CD4-positive, CD25-positive, alpha-beta regulatory T cell (primary cell): Measurements from ENCODE around the gene UGT1A1. TPM values are rescaled to one million over a fixed set of nuclear protein-coding genes. Genes with fewer than 3 reads are reported as not detected.
"Not testable (repeated sequence)": the region's sequence is repeated elsewhere in the genome, so short reads cannot be mapped to it uniquely, and the experiment has no call there.

Experiments
- ATAC-seq, 2 donors: fragments of 150-1000 bp; cut with Tn5 transposase; one replicate each; pipeline ENCODE4 v1.10.0; 2021; ENCODE audit warnings: low read depth in 2 of 2, moderate number of reproducible peaks in 2 of 2, moderate library complexity in 1 of 2
- DNase-seq, 3 donors: peaks; one replicate each; pipeline versions ENCODE4 v3.0.0 to v3.0.0-alpha.2; 2012 to 2022; ENCODE audit warnings: mixed read lengths in 1 of 3
- H3K27ac ChIP-seq: one replicate; pipeline ENCODE4 v1.7.0; 2013; ENCODE audit warnings: mild to moderate bottlenecking, low read length; ENCODE audit not compliant: insufficient read depth, poor library complexity, severe bottlenecking
- H3K27me3 ChIP-seq: one replicate; pipeline ENCODE4 v1.7.0; 2013; ENCODE audit warnings: low read length; ENCODE audit not compliant: control insufficient read depth, insufficient read depth
- H3K36me3 ChIP-seq: one replicate; pipeline ENCODE4 v1.7.0; 2013; ENCODE audit warnings: mild to moderate bottlenecking, low read length, moderate library complexity; ENCODE audit not compliant: control insufficient read depth, insufficient read depth
- H3K4me1 ChIP-seq: 2 replicates; pipeline ENCODE4 v1.7.0; 2013; ENCODE audit warnings: mild to moderate bottlenecking, low read length; ENCODE audit not compliant: insufficient read depth, control insufficient read depth, poor library complexity, severe bottlenecking
- H3K4me3 ChIP-seq: one replicate; pipeline ENCODE4 v1.7.0; 2013; ENCODE audit warnings: low read depth, mild to moderate bottlenecking, low read length, moderate library complexity
- H3K9me3 ChIP-seq, 2 experiments: 1 replicate in 1 of 2; 2 replicates in 1 of 2; pipeline ENCODE4 v1.7.0; 2013; ENCODE audit warnings: low read length in 2 of 2, mild to moderate bottlenecking in 1 of 2, moderate library complexity in 1 of 2; ENCODE audit not compliant: control insufficient read depth in 2 of 2
- H3K27ac Mint-ChIP-seq, 3 donors: one replicate each; pipeline ENCODE4 v1.8.0; 2020 to 2022; ENCODE audit warnings: mild to moderate bottlenecking in 3 of 3, mixed read lengths in 3 of 3, moderate library complexity in 2 of 3
- H3K27me3 Mint-ChIP-seq: one replicate; pipeline ENCODE4 v1.8.0; 2022; ENCODE audit warnings: mild to moderate bottlenecking, mixed read lengths
- H3K36me3 Mint-ChIP-seq: one replicate; pipeline ENCODE4 v1.8.0; 2020; ENCODE audit warnings: mixed read lengths
- H3K4me1 Mint-ChIP-seq, 4 donors: one replicate each; pipeline ENCODE4 v1.8.0; 2020 to 2022; ENCODE audit warnings: mixed read lengths in 4 of 4, mild to moderate bottlenecking in 1 of 4
- H3K4me3 Mint-ChIP-seq, 4 donors: one replicate each; pipeline ENCODE4 v1.8.0; 2020 to 2022; ENCODE audit warnings: mild to moderate bottlenecking in 4 of 4, mixed read lengths in 4 of 4, moderate library complexity in 3 of 4
- H3K9me3 Mint-ChIP-seq, 7 donors: one replicate each; pipeline ENCODE4 v1.8.0; 2020 to 2022; ENCODE audit warnings: mixed read lengths in 7 of 7, mild to moderate bottlenecking in 3 of 7, moderate library complexity in 2 of 7
- polyA plus RNA-seq, 4 donors: library from polyadenylated mRNA; unstranded; fragments of 300-500 nt; fragmentation: Illumina TruSeq; gene quantifications; one replicate each; pipeline ENCODE4 v1.2.3, GENCODE V29; 2021
- total RNA-seq: library from RNA; stranded (reverse); gene quantifications from one replicate; pipeline ENCODE4 v1.2.3, GENCODE V29; 2022

Gene UGT1A1
- total and polyA plus RNA-seq, 5 donors from 2014 or later, result not detected

GRCh38 chr2:233736868-233737653, 23.0 kb upstream of the UGT1A1 start:
- not testable (repeated sequence) for H3K27me3 ChIP-seq, H3K4me3 ChIP-seq, DNase-seq, H3K27ac Mint-ChIP-seq, H3K4me3 Mint-ChIP-seq, H3K36me3 ChIP-seq, ATAC-seq, H3K9me3 Mint-ChIP-seq, H3K9me3 ChIP-seq, H3K27ac ChIP-seq, H3K4me1 ChIP-seq, H3K4me1 Mint-ChIP-seq, H3K36me3 Mint-ChIP-seq
- peaks cover 11% of the 10 kb centered on the region for H3K27me3 Mint-ChIP-seq

GRCh38 chr2:233740870-233741269, 19.2 kb upstream of the UGT1A1 start:
- no peak for DNase-seq
- H3K27ac Mint-ChIP-seq, result no peak overlapping the region
- Histone ChIP-seq H3K27me3 (peaks cover 2% of the 10 kb centered on the region), H3K36me3 (no peaks in the 10 kb centered on the region), H3K4me3 (no peak overlapping the region), H3K9me3 (no peaks in the 10 kb centered on the region), H3K4me1 (no peaks in the 10 kb centered on the region), H3K27ac (no peak overlapping the region)
- no peaks in the 10 kb centered on the region for H3K9me3 Mint-ChIP-seq
- H3K36me3 Mint-ChIP-seq, result no peaks in the 10 kb centered on the region
- no peak overlapping the region for H3K4me3 Mint-ChIP-seq
- peaks cover 16% of the 10 kb centered on the region for H3K27me3 Mint-ChIP-seq
- no peaks in the 10 kb centered on the region for H3K4me1 Mint-ChIP-seq
- no peak for ATAC-seq

GRCh38 chr2:233743464-233744259, 16.4 kb upstream of the UGT1A1 start:
- Mint-ChIP-seq H3K4me1 (no peaks in the 10 kb centered on the region), H3K36me3 (no peaks in the 10 kb centered on the region), H3K4me3 (no peak overlapping the region), H3K27me3 (peaks cover 11% of the 10 kb centered on the region), H3K27ac (no peak overlapping the region), H3K9me3 (peaks cover 0 to 2% (median 0%) of the 10 kb centered on the region in 7 donors)
- Histone ChIP-seq H3K27me3 (peaks cover 7% of the 10 kb centered on the region), H3K36me3 (no peaks in the 10 kb centered on the region), H3K9me3 (no peaks in the 10 kb centered on the region), H3K4me3 (no peak overlapping the region), H3K4me1 (no peaks in the 10 kb centered on the region), H3K27ac (no peak overlapping the region)
- DNase-seq (no peak), ATAC-seq (no peak)

- H3K4me1 Mint-ChIP-seq, result no peaks in the 10 kb centered on the region
- H3K4me3 Mint-ChIP-seq, result no peak overlapping the region
- Histone ChIP-seq H3K36me3 (no peaks in the 10 kb centered on the region), H3K9me3 (no peaks in the 10 kb centered on the region), H3K4me1 (no peaks in the 10 kb centered on the region), H3K27ac (no peak overlapping the region), H3K4me3 (no peak overlapping the region), H3K27me3 (peaks cover 7% of the 10 kb centered on the region)
- H3K27ac Mint-ChIP-seq, result no peak overlapping the region
- no peaks in the 10 kb centered on the region for H3K36me3 Mint-ChIP-seq
- no peak for DNase-seq
- H3K27me3 Mint-ChIP-seq, result peaks cover 11% of the 10 kb centered on the region
- ATAC-seq, result no peak
- H3K9me3 Mint-ChIP-seq, result peaks cover 0 to 5% (median 2%) of the 10 kb centered on the region in 7 donors
Observed at GRCh38 chr2:233745073-233745755, 14.9 kb upstream of the UGT1A1 start.

- ATAC-seq, H3K27me3 ChIP-seq, DNase-seq, H3K4me3 ChIP-seq, H3K27ac ChIP-seq, H3K9me3 ChIP-seq, H3K4me3 Mint-ChIP-seq, H3K4me1 Mint-ChIP-seq, H3K9me3 Mint-ChIP-seq, H3K27ac Mint-ChIP-seq, H3K36me3 Mint-ChIP-seq, H3K36me3 ChIP-seq, H3K4me1 ChIP-seq: not testable (repeated sequence)
- peaks cover 11% of the 10 kb centered on the region for H3K27me3 Mint-ChIP-seq
Observed at GRCh38 chr2:233745838-233746237, 14.2 kb upstream of the UGT1A1 start.

GRCh38 chr2:233746475-233747282, 13.4 kb upstream of the UGT1A1 start:
- H3K27ac ChIP-seq, result no peak overlapping the region
- no peaks in the 10 kb centered on the region for H3K36me3 Mint-ChIP-seq
- no peaks in the 10 kb centered on the region for H3K4me1 ChIP-seq
- H3K9me3 ChIP-seq, result peaks cover 4% of the 10 kb centered on the region in 2 experiments
- peaks cover 7% of the 10 kb centered on the region for H3K27me3 ChIP-seq
- peaks cover 11% of the 10 kb centered on the region for H3K27me3 Mint-ChIP-seq
- peaks cover 0 to 17% (median 3%) of the 10 kb centered on the region in 7 donors for H3K9me3 Mint-ChIP-seq
- no peaks in the 10 kb centered on the region for H3K36me3 ChIP-seq
- no peak overlapping the region for H3K27ac Mint-ChIP-seq
- no peaks in the 10 kb centered on the region for H3K4me1 Mint-ChIP-seq
- H3K4me3 Mint-ChIP-seq, result no peak overlapping the region
- no peak for DNase-seq
- H3K4me3 ChIP-seq, result no peak overlapping the region
- ATAC-seq, result no peak

- Mint-ChIP-seq H3K4me3 (no peak overlapping the region), H3K27me3 (peaks cover 11% of the 10 kb centered on the region), H3K36me3 (no peaks in the 10 kb centered on the region), H3K27ac (no peak overlapping the region), H3K4me1 (no peaks in the 10 kb centered on the region), H3K9me3 (peaks cover 0 to 19% (median 3%) of the 10 kb centered on the region in 7 donors)
- Histone ChIP-seq H3K36me3 (no peaks in the 10 kb centered on the region), H3K27me3 (peaks cover 7% of the 10 kb centered on the region), H3K4me1 (no peaks in the 10 kb centered on the region), H3K4me3 (no peak overlapping the region), H3K27ac (no peak overlapping the region), H3K9me3 (peaks cover 4% of the 10 kb centered on the region in 2 experiments)
- ATAC-seq (no peak), DNase-seq (no peak)
Observed at GRCh38 chr2:233747283-233747544, 12.9 kb upstream of the UGT1A1 start.
